ENCODE data around the gene LST1.

The LST1 gene

GRCh38 chr6:31621991-31622390, 35.9 kb downstream of the LST1 start:
- Histone ChIP-seq H3K27me3 (replicated peaks; ENCODE audit: insufficient read depth, low read length) (no peaks in the 10 kb centered on the region), H3K9me2 (replicated peaks; ENCODE audit: insufficient read depth, low read length) (no peaks in the 10 kb centered on the region), H3K4me2 (ENCODE audit: low read depth, low read length) (peak overlapping the region; percentile 71), H3K36me3 (replicated peaks; ENCODE audit: insufficient read depth, low read length) (peaks cover 10% of the 10 kb centered on the region; the same call in 1 of the 2 replicates), H3K4me3 (ENCODE audit: low read length) (peak overlapping the region; percentile 95), H3K27ac (ENCODE audit: low read length) (no peak overlapping the region), H3K4me1 (ENCODE audit: low read length) (peaks cover 8% of the 10 kb centered on the region; the same call in 1 of the 2 replicates), H3K9me3 (replicated peaks; ENCODE audit: insufficient read depth, low read length) (no peaks in the 10 kb centered on the region), H2AFZ (ENCODE audit: low read length) (no peak overlapping the region), H3K79me2 (ENCODE audit: low read length) (peaks cover 64% of the 10 kb centered on the region), H4K20me1 (ENCODE audit: insufficient read depth, low read length) (no peaks in the 10 kb centered on the region), H3F3A (ENCODE audit: insufficient read depth, low read length) (peaks cover 7% of the 10 kb centered on the region; the same call in 1 of the 2 replicates), H3K9ac (ENCODE audit: low read length) (peak overlapping the region; percentile 97)
- no peak for DNase-seq
- TF ChIP-seq EZH2phosphoT487 (IDR thresholded peaks at IDR 0.05; ENCODE audit: low read length): no peak
- TF ChIP-seq EZH2 (optimal IDR thresholded peaks at IDR 0.05; ENCODE audit: low read depth, low read length): no peak
- no peak for TF ChIP-seq CTCF (IDR thresholded peaks at IDR 0.05; ENCODE audit: low read length)

- peaks cover 71% of the 10 kb centered on the region for H3K79me2 ChIP-seq (ENCODE audit: low read length)
These were observed 36.6 kb downstream of the LST1 start for GRCh38 chr6:31622684-31623091.

GRCh38 chr6:31624070-31624469, 38.0 kb downstream of the LST1 start:
- Histone ChIP-seq H3K27me3 (replicated peaks; ENCODE audit: insufficient read depth, low read length) (no peaks in the 10 kb centered on the region), H3K79me2 (ENCODE audit: low read length) (peaks cover 82% of the 10 kb centered on the region), H2AFZ (ENCODE audit: low read length) (no peak overlapping the region), H3K4me3 (ENCODE audit: low read length) (no peak overlapping the region), H3K4me1 (ENCODE audit: low read length) (peaks cover 8% of the 10 kb centered on the region; the same call in 1 of the 2 replicates), H3K9me3 (replicated peaks; ENCODE audit: insufficient read depth, low read length) (no peaks in the 10 kb centered on the region), H3K4me2 (ENCODE audit: low read depth, low read length) (no peak overlapping the region), H3K27ac (ENCODE audit: low read length) (no peak overlapping the region), H3F3A (ENCODE audit: insufficient read depth, low read length) (peaks cover 7% of the 10 kb centered on the region; the same call in 1 of the 2 replicates), H4K20me1 (ENCODE audit: insufficient read depth, low read length) (no peaks in the 10 kb centered on the region; the same call in 1 of the 2 replicates), H3K9ac (ENCODE audit: low read length) (no peak overlapping the region), H3K36me3 (replicated peaks; ENCODE audit: insufficient read depth, low read length) (peaks cover 14% of the 10 kb centered on the region), H3K9me2 (replicated peaks; ENCODE audit: insufficient read depth, low read length) (no peaks in the 10 kb centered on the region)
- no peak for DNase-seq
- TF ChIP-seq EZH2phosphoT487 (IDR thresholded peaks at IDR 0.05; ENCODE audit: low read length) (no peak), CTCF (IDR thresholded peaks at IDR 0.05; ENCODE audit: low read length) (no peak)

More at GRCh38 chr6:31622684-31623091, 36.6 kb downstream of the LST1 start:
- peak overlapping the region; percentile 71; the same call in 1 of the 2 replicates for H3K4me2 ChIP-seq (ENCODE audit: low read depth, low read length)
- H3K27me3 ChIP-seq (replicated peaks; ENCODE audit: insufficient read depth, low read length): no peaks in the 10 kb centered on the region
- H2AFZ ChIP-seq (ENCODE audit: low read length): no peak overlapping the region
- no peak overlapping the region for H3K9ac ChIP-seq (ENCODE audit: low read length)
- peaks cover 8% of the 10 kb centered on the region; the same call in 1 of the 2 replicates for H3K4me1 ChIP-seq (ENCODE audit: low read length)
- no peak overlapping the region for H3K4me3 ChIP-seq (ENCODE audit: low read length)
- H3K9me2 ChIP-seq (replicated peaks; ENCODE audit: insufficient read depth, low read length): no peaks in the 10 kb centered on the region
- no peak for DNase-seq
- H3K27ac ChIP-seq (ENCODE audit: low read length): no peak overlapping the region
- H4K20me1 ChIP-seq (ENCODE audit: insufficient read depth, low read length): no peaks in the 10 kb centered on the region
- peaks cover 7% of the 10 kb centered on the region; the same call in 1 of the 2 replicates for H3F3A ChIP-seq (ENCODE audit: insufficient read depth, low read length)
- TF ChIP-seq EZH2 (optimal IDR thresholded peaks at IDR 0.05; ENCODE audit: low read depth, low read length): no peak
- TF ChIP-seq EZH2phosphoT487 (IDR thresholded peaks at IDR 0.05; ENCODE audit: low read length): no peak
- no peak for TF ChIP-seq CTCF (IDR thresholded peaks at IDR 0.05; ENCODE audit: low read length)
- H3K9me3 ChIP-seq (replicated peaks; ENCODE audit: insufficient read depth, low read length): no peaks in the 10 kb centered on the region
- H3K36me3 ChIP-seq (replicated peaks; ENCODE audit: insufficient read depth, low read length): peaks cover 14% of the 10 kb centered on the region; the same call in 1 of the 2 replicates
